HepG2 (cell line): Measurements from ENCODE around the gene PRIM2. TPM values are rescaled to one million over a fixed set of nuclear protein-coding genes. Genes with fewer than 3 reads are reported as not detected.
A peak's percentile ranks its signal among the peaks of the same experiment; 100 is the strongest.
"Not testable (repeated sequence)": the region's sequence is repeated elsewhere in the genome, so short reads cannot be mapped to it uniquely, and the experiment has no call there.

Source experiments
- ATAC-seq: fragments of 200-7000 bp; cut with Tn5 transposase; 3 replicates; pipeline ENCODE4 v1.9.1; 2020; ENCODE audit warnings: mild to moderate bottlenecking, moderate library complexity
- BruUV-seq: library from RNA; stranded (reverse); fragments of 400-500 nt; replicated peaks from 2 replicates; lab custom pipeline; 2021; lab: Mats Ljungman, UMichigan
- CTCF ChIA-PET: fragments of 300-600 bp; formaldehyde crosslinking; extraction: SDS; loops from one replicate; lab custom pipeline; 2021; ENCODE audit warnings: low total read pairs, inconsistent platforms, low intra/inter-chr PET ratio; lab: Yijun Ruan, JAX
- POLR2A ChIA-PET: fragments of 350-600 bp; sonication (Branson Sonifier 250); formaldehyde crosslinking; loops from one replicate; lab custom pipeline; 2020; ENCODE audit warnings: antibody characterized with exemption, inconsistent platforms; lab: Yijun Ruan, JAX
- DNase-seq: peaks from one replicate; pipeline ENCODE4 v3.0.0-alpha.2; 2015; ENCODE audit warnings: low spot score
- FAIRE-seq: peaks from 3 replicates; lab custom pipeline; 2011; peaks lifted over from hg19 to GRCh38; lab: Jason Lieb, UNC
- H2AFZ ChIP-seq: one replicate; pipeline ENCODE4 v1.6.1; 2011; ENCODE audit warnings: low read length, inconsistent platforms
- H3K27ac ChIP-seq: fragments of 300-600 bp; 3 replicates; pipeline ENCODE4 v1.8.0; 2011; ENCODE audit warnings: mixed run types, mild to moderate bottlenecking, mixed read lengths, low read length, inconsistent platforms; ENCODE audit not compliant: insufficient read depth; ENCODE audit errors: extremely low read length
- H3K27me3 ChIP-seq, 2 experiments: fragments of 200-600 bp in 1 of 2; 2 replicates in 1 of 2; 3 replicates in 1 of 2; pipeline versions ENCODE4 v1.6.0 to v1.8.0; 2011; ENCODE audit warnings: low read length in 2 of 2, mild to moderate bottlenecking in 2 of 2, moderate library complexity in 2 of 2, inconsistent platforms in 1 of 2; ENCODE audit not compliant: insufficient read depth in 2 of 2, control insufficient read depth in 1 of 2
- H3K36me3 ChIP-seq, 2 experiments: fragments of 200-600 bp in 1 of 2; replicated peaks in 1 of 2; 2 replicates in 1 of 2; 3 replicates in 1 of 2; pipeline versions ENCODE4 v1.5.1 to v1.8.0; 2011; ENCODE audit warnings: low read length in 2 of 2, inconsistent platforms in 1 of 2; ENCODE audit not compliant: insufficient read depth in 2 of 2, control insufficient read depth in 1 of 2
- H3K4me1 ChIP-seq: 2 replicates; pipeline ENCODE4 v1.5.1; 2012; ENCODE audit warnings: low read length, inconsistent platforms; ENCODE audit not compliant: insufficient read depth
- H3K4me2 ChIP-seq: 2 replicates; pipeline ENCODE4 v1.6.0; 2011; ENCODE audit warnings: low read depth, low read length, inconsistent platforms
- H3K4me3 ChIP-seq, 3 experiments: fragments of 200-600 bp in 1 of 3; sonication (generic), shearing (Covaris generic) in 1 of 3; replicated peaks in 1 of 3; 2 replicates each; pipeline ENCODE4 v1.5.1; 2011 to 2016; ENCODE audit warnings: low read length in 3 of 3, inconsistent platforms in 2 of 3, low read depth in 2 of 3, mild to moderate bottlenecking in 2 of 3, control low read depth in 1 of 3, mixed read lengths in 1 of 3; ENCODE audit not compliant: insufficient read depth in 1 of 3
- H3K79me2 ChIP-seq: one replicate; pipeline ENCODE4 v1.6.1; 2011; ENCODE audit warnings: low read length, inconsistent platforms; ENCODE audit not compliant: insufficient read depth
- H3K9ac ChIP-seq: 2 replicates; pipeline ENCODE4 v1.6.0; 2011; ENCODE audit warnings: mild to moderate bottlenecking, low read depth, low read length, inconsistent platforms; ENCODE audit not compliant: insufficient read depth
- H3K9me3 ChIP-seq: 2 replicates; pipeline ENCODE4 v1.5.1; 2012; ENCODE audit warnings: mild to moderate bottlenecking, low read length
- H4K20me1 ChIP-seq: 2 replicates; pipeline ENCODE4 v1.6.0; 2011; ENCODE audit warnings: inconsistent platforms, mild to moderate bottlenecking, low read length, moderate library complexity; ENCODE audit not compliant: insufficient read depth
- STAG1 ChIP-seq: sonication (generic); formaldehyde crosslinking; IDR thresholded peaks from 2 replicates; pipeline ENCODE4 v1.4.0; 2020; ENCODE audit warnings: missing genetic modification reagents
- WGBS: methylation state at CpG from one replicate; pipeline ENCODE4 v1.1.6; 2017; ENCODE audit warnings: low lambda C conversion rate; 5-methylcytosine and 5-hydroxymethylcytosine counted together
- in situ Hi-C: cut with HindIII; loops from 2 replicates; pipeline ENCODE4 v1.10.0; 2017; ENCODE audit warnings: low pct_unique_long_range_greater_than_20kb; ENCODE audit not compliant: extremely low pct_ligation_motif_present
- intact Hi-C: fragments of 100-400 bp; cut with micrococcal nuclease; formaldehyde crosslinking; loops from one replicate; pipeline ENCODE4 v1.10.0; 2022; ENCODE audit not compliant: unreplicated experiment
- polyA plus RNA-seq, 8 experiments: library from polyadenylated mRNA; depleted of rRNA in 3 of 8; stranded (reverse) in 7 of 8; unstranded in 1 of 8; fragments of >200 nt; fragmentation: Illumina TruSeq in 4 of 8; extraction: Trizol in 4 of 8; gene quantifications; 2 replicates each; pipeline versions ENCODE4 v1.2.1 to v1.2.3, GENCODE V29; 2011 to 2016; ENCODE audit warnings: low read depth in 4 of 8, missing spikeins in 1 of 8, mixed read lengths in 1 of 8; ENCODE audit not compliant: insufficient read depth in 1 of 8
- total RNA-seq, 5 experiments: library from RNA; depleted of rRNA; stranded (reverse); fragments of >200 nt; fragmentation: Illumina TruSeq; extraction: Trizol; gene quantifications; 2 replicates each; pipeline ENCODE4 v1.2.3, GENCODE V29; 2016; ENCODE audit warnings: low read depth in 1 of 5
- TF ChIP-seq, protein P1 (sequence below): sonication (generic); formaldehyde crosslinking; IDR thresholded peaks from 2 replicates; pipeline ENCODE4 v1.5.0; 2020; ENCODE audit warnings: mild to moderate bottlenecking, missing genetic modification reagents, moderate library complexity

Gene PRIM2
- total and polyA plus RNA-seq, 2 of the 13 experiments (the other 11 are each of a cell fraction or from before 2014, with no cell fraction given): 8.0 to 52.7 TPM

DNA sequence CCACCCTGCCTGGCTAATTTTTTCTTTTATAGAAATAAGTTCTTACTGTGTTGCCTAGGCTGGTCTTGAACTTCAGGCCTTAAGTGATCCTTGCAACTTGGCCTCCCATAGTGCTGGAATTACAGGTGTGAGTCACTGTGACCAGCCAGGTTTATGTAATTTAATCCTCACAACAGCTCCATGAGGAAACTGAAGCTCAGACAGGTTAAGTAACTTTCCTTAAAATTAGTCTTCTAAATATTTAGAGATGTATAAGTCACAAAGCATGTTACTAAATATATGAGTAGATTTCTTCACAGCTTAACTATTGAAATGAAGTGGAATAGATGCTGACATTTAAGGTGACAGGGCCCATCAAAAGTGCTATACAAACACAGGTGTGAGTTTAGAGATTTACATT, 30.2 kb downstream of the PRIM2 start:
- H3K36me3 ChIP-seq, H3K4me2 ChIP-seq, DNase-seq, in situ Hi-C loops, FAIRE-seq, H4K20me1 ChIP-seq, H3K9ac ChIP-seq, BruUV-seq, POLR2A ChIA-PET, CTCF ChIA-PET, H3K4me3 ChIP-seq, H3K27me3 ChIP-seq, H3K79me2 ChIP-seq, H2AFZ ChIP-seq, intact Hi-C loops, ATAC-seq, H3K27ac ChIP-seq, H3K9me3 ChIP-seq: not testable (repeated sequence)
- H3K4me1 ChIP-seq: peaks cover 14% of the 10 kb centered on the region

DNA sequence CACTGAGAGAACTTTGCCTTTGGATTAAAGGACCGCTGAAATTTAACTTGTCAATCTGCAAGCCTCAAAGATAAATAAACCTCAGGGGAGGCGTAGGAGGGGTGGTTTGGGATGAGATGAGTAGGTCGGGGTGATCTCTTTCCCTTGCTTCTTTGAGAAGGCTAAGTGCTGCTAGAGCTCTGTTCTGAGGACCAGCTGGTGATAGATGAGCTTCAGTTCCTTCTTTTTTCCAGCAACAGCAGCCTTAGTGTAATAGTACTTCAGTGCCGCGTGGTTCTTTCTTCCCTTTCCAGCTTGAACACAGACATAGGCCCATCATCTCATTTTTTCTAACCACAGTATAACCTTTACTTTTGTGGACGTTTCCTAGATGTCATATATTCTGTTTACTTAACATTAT, 33.0 kb downstream of the PRIM2 start:
- H3K4me1 ChIP-seq: peaks cover 14% of the 10 kb centered on the region
- H3K27ac ChIP-seq, POLR2A ChIA-PET, H3K9ac ChIP-seq, FAIRE-seq, H3K36me3 ChIP-seq, H3K4me3 ChIP-seq, H3K27me3 ChIP-seq, H3K9me3 ChIP-seq, H2AFZ ChIP-seq, ATAC-seq, in situ Hi-C loops, intact Hi-C loops, H3K79me2 ChIP-seq, BruUV-seq, H3K4me2 ChIP-seq, DNase-seq, CTCF ChIA-PET, H4K20me1 ChIP-seq: not testable (repeated sequence)
- WGBS: 91% methylated on average over 6 of the region's 6 CpGs

DNA sequence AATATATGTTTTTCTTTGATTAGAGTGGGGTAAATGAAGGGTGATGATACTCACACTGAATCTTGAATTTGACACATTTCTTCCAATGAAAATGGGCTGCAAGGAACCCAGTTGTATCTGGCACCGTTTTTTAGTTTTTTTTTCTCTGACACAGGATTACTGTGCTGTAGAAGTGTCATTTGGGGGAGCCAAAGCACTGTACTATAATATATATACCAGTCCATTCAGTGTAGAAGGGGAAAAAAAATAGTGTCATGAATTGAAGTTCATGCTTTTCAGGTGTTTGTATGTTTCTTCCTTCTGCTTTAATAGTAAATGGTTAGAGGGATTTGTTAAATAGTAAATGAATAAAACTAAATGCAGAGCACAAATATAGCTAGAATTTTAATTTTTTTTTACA, 35.2 kb downstream of the PRIM2 start:
- 71% methylated on average over 1 of the region's 1 CpG for WGBS
- in situ Hi-C loops, CTCF ChIA-PET, FAIRE-seq, H2AFZ ChIP-seq, H3K4me2 ChIP-seq, H3K4me1 ChIP-seq, intact Hi-C loops, H3K4me3 ChIP-seq, H3K27me3 ChIP-seq, DNase-seq, POLR2A ChIA-PET, H3K27ac ChIP-seq, BruUV-seq, H3K9me3 ChIP-seq, H3K36me3 ChIP-seq, H3K9ac ChIP-seq, H3K79me2 ChIP-seq, H4K20me1 ChIP-seq: not testable (repeated sequence)
- peak; percentile 50 for TF ChIP-seq STAG1 (CRISPR knock-in tag)
- TF ChIP-seq, protein P1, sequence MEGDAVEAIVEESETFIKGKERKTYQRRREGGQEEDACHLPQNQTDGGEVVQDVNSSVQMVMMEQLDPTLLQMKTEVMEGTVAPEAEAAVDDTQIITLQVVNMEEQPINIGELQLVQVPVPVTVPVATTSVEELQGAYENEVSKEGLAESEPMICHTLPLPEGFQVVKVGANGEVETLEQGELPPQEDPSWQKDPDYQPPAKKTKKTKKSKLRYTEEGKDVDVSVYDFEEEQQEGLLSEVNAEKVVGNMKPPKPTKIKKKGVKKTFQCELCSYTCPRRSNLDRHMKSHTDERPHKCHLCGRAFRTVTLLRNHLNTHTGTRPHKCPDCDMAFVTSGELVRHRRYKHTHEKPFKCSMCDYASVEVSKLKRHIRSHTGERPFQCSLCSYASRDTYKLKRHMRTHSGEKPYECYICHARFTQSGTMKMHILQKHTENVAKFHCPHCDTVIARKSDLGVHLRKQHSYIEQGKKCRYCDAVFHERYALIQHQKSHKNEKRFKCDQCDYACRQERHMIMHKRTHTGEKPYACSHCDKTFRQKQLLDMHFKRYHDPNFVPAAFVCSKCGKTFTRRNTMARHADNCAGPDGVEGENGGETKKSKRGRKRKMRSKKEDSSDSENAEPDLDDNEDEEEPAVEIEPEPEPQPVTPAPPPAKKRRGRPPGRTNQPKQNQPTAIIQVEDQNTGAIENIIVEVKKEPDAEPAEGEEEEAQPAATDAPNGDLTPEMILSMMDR (CRISPR knock-in tag): peak; percentile 19; the same call in 1 of the 2 replicates
- ATAC-seq: peak; percentile 75

GRCh38 chr6:57358319-57358718, 40.9 kb downstream of the PRIM2 start:
- ATAC-seq: not testable (repeated sequence)

More at GRCh38 chr6:57358319-57358718, 40.9 kb downstream of the PRIM2 start:
- H3K4me2 ChIP-seq, FAIRE-seq, H3K27me3 ChIP-seq, H3K36me3 ChIP-seq, BruUV-seq, in situ Hi-C loops, H3K4me1 ChIP-seq, DNase-seq, H2AFZ ChIP-seq, H3K9ac ChIP-seq, CTCF ChIA-PET, H3K9me3 ChIP-seq, H3K79me2 ChIP-seq, H3K4me3 ChIP-seq, intact Hi-C loops, POLR2A ChIA-PET, H4K20me1 ChIP-seq, H3K27ac ChIP-seq: not testable (repeated sequence)
